Astrocyte of the cerebellum (primary cell): ENCODE results near the gene MORN4.

Source experiments
- DNase-seq: peaks from one replicate; pipeline ENCODE4 v3.0.0-alpha.2; 2011; ENCODE audit warnings: low read depth
- H3K4me3 ChIP-seq: 2 replicates; pipeline ENCODE4 v1.5.1; 2011; ENCODE audit warnings: mild to moderate bottlenecking, low read depth, low read length, moderate library complexity
- in situ Hi-C: cut with HindIII; loops from 2 replicates; pipeline ENCODE4 v1.10.0; 2017; ENCODE audit warnings: low sequenced_read_pairs
- TF ChIP-seq, protein P1 (sequence below): IDR thresholded peaks from 2 replicates; pipeline ENCODE4 v1.5.1; 2012; ENCODE audit warnings: low read length, low read depth, moderate library complexity, mild to moderate bottlenecking; ENCODE audit errors: missing control alignments

Gene MORN4

DNA sequence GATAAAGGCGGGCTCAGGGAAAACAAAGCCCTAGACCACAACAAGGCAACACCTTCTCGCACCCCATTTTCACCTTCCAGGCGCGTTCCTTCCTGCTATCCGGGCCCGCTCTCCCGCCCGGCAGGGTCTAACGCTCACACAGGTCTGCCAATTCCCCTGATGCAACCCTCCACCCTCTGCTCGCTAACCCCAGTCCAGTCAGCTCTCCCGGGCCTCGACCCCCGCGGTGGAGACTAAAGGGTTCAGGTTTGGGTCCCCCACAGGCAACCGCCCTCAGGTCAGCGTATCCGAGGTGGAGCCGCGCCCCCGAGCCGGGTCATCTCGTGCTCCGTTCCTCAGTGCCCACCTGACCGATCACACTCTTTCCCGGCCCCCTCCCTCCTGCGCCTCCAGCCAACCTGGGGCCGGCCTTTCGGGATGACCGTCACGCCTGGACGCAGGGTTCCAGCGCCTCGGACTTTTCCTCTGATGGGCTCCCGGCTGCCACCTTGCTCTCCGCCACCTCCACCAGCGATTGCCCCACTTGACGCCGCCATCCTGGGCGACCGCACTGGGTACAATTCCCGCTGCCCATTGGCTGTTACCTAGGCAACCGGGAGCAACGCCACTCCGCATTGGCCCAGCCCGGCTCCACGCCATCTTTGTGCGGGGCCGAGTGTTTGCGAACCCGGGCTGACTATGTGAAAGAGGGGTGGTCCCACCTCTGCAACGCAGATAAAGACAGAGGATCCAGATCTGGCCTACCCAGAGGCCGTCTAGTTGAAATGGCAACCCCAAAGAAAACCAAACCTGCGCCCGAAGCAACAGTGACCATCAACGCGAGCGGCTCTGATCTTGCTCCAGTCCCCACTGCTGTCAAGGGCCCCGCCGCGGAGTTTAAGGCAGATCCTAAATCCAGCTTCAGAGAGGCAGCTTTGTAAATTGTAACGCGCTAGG is at the start of gene MORN4:
MORN4 (minus strand) TSS at position 552 of the 936 bp plus-strand sequence. CDS start 13,847 bp downstream, outside the sequence.
- TF ChIP-seq, protein P1, sequence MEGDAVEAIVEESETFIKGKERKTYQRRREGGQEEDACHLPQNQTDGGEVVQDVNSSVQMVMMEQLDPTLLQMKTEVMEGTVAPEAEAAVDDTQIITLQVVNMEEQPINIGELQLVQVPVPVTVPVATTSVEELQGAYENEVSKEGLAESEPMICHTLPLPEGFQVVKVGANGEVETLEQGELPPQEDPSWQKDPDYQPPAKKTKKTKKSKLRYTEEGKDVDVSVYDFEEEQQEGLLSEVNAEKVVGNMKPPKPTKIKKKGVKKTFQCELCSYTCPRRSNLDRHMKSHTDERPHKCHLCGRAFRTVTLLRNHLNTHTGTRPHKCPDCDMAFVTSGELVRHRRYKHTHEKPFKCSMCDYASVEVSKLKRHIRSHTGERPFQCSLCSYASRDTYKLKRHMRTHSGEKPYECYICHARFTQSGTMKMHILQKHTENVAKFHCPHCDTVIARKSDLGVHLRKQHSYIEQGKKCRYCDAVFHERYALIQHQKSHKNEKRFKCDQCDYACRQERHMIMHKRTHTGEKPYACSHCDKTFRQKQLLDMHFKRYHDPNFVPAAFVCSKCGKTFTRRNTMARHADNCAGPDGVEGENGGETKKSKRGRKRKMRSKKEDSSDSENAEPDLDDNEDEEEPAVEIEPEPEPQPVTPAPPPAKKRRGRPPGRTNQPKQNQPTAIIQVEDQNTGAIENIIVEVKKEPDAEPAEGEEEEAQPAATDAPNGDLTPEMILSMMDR, result no peak
- H3K4me3 ChIP-seq, result peak within 1 kb of the TSS; percentile 89
- in situ Hi-C loops, result no loop called here
- peak; percentile 77 for DNase-seq

DNA sequence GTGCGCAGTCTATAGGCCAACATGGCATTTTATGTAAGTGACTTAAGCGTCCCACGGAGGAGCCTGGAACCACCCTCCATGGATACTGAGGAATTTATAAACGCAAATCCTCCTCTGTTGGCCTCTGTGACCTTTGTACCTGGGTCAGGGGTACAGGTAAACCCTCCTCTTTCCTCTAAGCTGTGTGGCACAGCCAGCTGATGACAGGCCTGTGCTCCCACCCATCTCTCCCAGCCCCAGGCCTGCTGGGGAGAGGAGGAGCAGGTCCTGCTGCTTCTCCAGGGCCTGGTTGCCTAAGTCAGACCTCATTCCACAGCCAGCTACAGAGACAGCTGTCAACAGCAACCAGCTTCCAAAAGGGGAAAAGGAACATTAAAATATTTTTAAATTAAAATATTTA is 48.7 kb upstream of the MORN4 start:
- in situ Hi-C loops, result no loop called here
- no peak overlapping the region for H3K4me3 ChIP-seq
- TF ChIP-seq, protein P1, result no peak
- DNase-seq, result no peak

DNA sequence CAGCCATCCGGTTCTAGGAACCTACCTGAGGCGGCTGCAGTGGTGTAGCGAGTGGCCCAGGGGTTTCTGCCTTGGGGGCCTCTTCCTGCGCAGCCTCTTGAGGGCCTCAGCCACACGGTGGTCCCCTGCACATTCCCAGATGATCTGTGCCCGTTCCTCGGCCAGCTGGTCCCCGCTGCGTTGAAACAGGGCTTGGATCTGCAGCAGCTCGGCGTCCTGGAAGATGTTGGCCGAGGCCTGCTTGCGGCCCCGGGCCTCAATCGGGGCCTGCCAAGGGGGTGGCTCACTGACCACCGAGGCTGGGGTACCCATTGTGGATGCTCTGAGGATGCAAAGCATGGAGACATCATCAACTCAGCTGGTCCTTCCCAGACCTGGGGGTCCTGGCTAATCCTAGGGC is 46.3 kb upstream of the MORN4 start:
- DNase-seq, result no peak
- H3K4me3 ChIP-seq, result no peak overlapping the region
- in situ Hi-C loops, result no loop called here
- TF ChIP-seq, protein P1, result no peak

DNA sequence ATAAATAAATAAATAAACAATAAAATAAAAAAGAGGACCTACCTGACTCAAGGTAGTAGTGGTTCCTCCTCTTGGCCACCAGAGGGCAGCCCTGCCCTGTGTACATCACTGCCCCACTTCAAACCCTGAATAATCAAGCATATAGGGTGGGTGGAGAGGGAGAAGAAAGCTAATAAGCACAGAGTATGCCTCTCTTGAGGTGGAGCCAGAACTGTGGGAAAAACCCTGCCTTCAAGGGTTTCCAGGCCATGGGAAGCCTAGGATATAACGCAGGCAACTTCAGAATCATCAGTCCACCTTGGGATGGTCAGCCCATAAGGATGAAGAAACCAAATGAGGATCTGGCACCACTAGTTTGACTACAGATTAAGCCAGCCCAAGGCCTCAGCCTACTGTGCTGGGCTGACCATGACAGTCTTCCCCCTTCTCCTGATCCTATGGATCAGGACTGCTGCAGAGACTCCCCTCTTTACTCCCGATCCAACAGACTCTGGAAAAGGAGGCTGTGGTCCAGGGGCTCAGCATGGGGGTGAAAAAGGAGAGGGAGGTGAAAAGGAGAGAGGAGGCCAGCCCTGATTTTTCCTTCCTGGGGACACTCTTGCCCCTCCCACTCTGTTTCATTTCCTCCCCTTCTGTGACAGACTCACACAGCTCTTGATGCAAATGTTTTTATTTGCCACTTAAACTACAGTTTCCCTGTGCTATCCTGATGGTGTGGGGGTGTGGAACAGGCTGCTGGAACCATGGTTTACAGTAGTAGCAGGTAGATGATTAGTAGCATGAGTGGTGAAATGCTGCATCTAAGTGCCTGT is 43.7 kb upstream of the MORN4 start:
- no peak overlapping the region for H3K4me3 ChIP-seq
- TF ChIP-seq, protein P1, result peak; percentile 88
- peak; percentile 26 for DNase-seq
- in situ Hi-C loops, result no loop called here

DNA sequence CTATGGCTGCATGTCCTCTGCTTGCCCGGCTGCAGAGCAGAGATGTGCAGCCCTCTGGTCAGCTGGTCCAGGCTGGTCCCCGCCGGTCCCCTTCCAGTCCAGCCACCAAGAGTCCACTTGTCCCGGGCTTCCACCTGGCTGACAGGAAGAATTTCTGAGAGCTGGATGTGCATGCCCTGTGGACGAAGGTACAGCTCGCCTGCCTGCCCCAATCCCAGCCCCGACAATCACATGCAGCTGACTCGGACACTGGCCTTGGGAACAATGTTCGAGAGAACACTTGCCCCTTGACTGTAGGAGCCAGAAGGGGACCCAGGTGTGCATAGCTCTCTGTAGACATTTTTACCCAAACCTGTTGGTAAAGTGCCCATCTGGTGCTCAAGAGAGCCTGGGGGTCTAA is 41.9 kb upstream of the MORN4 start:
- DNase-seq, result no peak
- H3K4me3 ChIP-seq, result no peak overlapping the region
- in situ Hi-C loops, result no loop called here
- TF ChIP-seq, protein P1, result no peak

DNA sequence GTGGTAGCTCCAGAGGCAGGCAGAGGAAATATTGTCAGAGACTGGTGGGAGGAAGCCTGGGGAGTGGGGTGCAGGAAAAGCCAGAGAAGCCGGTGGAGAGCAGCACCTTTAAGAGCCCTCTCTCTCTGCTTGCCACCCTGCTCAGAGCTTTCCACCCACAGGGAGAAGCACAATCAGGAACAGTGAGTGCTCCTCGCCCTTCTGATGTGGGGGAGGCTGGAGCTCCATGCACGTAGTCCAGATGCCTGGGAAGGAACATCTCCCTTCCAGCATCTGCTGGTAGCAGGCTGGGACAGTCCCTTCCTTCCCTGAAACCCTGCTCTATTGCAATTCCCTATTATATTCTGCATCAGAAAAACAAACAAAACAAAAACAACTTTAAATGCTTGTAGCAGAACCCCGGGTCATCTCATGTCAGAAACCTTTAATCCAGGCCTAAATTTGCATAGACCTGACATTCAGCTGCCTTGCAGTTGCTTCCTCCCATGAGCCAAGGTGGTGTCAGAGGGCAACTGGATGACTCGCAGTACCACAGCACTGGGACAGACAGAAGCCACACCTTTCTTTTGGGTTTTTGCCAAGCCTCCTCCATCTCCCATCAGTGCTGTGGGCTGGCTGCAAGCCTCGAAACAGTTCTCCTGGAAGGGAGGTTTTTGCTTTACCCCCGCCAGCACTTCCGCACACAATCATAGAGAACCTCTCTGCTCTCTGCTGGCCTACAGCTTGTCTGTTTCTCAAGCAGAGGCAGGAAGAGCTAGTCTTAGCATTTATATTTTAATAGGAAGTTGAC is 40.6 kb upstream of the MORN4 start:
- no peak overlapping the region for H3K4me3 ChIP-seq
- in situ Hi-C loops, result no loop called here
- DNase-seq, result no peak
- TF ChIP-seq, protein P1, result no peak
